ENCODE data around the gene CCND2. TPM values are rescaled to one million over a fixed set of nuclear protein-coding genes. Genes with fewer than 3 reads are reported as not detected.
A peak's percentile ranks its signal among the peaks of the same experiment; 100 is the strongest.

CCND2 gene
- total RNA-seq, 2 donors from 2014 or later, result 97.7 to 106 TPM

DNA sequence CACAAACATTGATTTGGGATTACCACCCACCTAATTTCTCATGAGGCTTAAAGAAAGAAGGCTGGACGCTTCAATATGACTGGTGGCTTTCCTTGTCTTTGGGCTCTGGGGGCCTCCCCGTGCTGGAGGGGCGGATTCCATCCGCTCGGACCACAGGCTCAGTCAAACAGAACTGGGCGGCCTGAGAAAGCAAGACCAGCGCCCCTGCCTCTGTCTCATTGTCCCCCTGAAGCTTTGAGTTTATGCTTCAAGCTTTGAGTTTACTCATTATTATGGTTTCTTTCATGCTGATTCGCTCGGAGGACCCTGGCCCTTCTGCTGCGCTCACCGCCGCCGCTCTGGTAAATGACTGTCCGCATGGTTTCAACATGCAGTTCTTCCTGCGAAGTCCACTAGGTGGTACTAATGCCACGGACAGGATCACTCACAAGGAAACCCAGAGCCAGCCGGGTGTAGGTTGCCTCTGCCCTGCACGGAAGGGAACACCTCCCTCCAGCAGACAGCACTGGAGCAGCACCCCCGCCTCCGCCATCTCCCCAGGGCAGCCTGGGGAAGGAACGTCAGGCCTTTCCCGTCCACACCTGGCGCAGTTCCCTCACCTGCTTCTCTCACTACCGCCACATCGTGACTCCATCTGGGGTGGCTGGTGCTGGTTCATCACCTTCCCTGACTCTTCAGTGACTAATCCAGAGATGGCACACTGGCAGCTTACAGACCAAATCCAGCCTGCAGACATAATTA is 34.2 kb downstream of the CCND2 start:
- DNase-seq (peak; percentile 82 to 89), ATAC-seq (peak; percentile 91)
- intact Hi-C loops (cut with DNase I, micrococcal nuclease), result loop anchor here in 1 of 2 donors (5.0 kb wide), 1 partner anchor 220 kb away; no protein-coding TSS in a partner anchor

DNA sequence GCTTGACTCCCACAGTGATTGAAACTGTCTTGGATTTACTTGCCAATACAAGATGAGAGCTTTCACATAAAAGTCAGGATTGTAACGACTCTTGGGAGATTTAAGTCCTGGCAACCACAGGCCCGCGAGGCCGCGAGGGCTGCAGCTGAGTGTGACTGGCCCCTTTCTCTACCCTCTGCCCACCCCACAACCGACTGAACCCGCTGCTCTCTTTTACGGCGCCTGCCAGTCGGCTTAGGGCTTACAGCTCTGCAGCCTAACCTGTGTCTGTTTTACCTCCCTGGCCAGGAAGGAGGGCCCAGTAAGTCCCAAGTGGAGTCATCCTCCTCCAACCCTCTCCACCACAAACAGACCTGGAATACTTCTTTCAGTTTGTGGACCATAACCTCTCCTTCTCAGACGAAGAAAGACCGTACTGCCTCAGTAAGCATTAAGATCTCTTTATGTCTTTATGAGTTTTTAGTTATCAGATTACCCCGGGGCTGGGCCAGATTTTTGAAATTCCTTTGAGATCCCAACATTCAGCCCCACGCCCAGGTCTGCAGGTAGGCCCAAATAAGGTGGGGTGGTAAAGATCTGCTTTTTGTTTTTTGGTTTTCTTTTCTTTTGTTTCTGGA is 34.9 kb downstream of the CCND2 start:
- ATAC-seq (peak; percentile 10), DNase-seq (no peak)
- intact Hi-C loops (cut with DNase I, micrococcal nuclease), result loop anchor here in 1 of 2 donors (5.0 kb wide), 1 partner anchor 219 kb away; no protein-coding TSS in a partner anchor

DNA sequence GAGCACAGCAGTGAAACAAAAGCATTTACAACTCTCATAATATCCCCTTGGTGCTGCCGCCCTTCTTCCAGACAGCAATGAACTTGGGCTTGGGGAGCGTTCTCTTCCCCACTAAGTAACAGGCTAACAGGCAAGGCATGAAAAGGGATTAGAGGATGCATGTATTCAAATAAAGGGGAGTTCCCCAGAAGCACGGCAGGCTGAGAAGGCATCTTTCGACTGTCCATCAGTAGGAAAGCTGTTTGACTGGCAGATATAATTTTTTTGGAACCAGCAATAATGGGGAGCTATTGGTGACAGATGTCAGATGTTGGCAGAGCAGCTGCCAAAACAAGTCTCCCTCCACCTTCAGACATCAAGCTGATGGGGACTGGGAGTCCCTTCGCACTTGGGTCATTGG is 38.2 kb downstream of the CCND2 start:
- DNase-seq, result no peak
- no peak for ATAC-seq
- intact Hi-C loops (cut with DNase I, micrococcal nuclease), result no loop called here

DNA sequence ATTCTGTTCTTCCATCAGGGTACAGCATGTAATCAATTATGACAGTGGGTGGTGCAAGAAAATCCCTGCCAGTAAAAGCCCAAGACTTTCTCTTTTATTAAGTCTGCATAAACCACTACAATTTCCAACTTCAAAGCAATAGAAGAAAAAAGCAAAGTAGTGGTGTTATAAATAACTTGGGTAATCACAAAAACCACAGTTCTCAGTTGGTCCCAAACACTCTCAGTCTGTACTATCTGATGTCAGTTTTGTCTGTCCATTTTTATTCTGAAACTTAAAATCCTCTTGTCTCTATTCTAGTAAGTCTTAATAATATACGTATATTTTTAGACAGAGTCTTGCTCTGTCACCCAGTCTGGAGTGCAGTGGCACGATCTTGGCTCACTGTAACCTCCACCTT is 38.7 kb downstream of the CCND2 start:
- DNase-seq (no peak), ATAC-seq (no peak)
- intact Hi-C loops (cut with DNase I, micrococcal nuclease), result no loop called here

DNA sequence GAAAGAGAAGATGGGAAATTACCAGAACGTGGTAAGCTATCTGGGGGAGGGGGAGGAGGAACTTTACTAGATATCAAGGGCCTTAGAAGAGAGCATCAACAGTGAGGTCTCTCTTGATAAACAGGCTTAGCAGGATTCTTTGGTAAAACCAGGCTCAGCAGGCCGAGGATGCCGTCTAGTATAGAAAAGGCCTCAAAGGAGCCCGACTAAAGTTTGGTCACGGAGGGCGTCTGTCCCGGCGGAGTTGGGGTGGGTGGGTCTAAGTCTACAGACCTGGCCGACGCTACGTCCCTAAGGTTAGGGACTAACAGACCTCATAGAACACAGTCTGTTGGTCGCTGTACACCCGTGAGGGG is 46.9 kb downstream of the CCND2 start:
- intact Hi-C loops (cut with DNase I, micrococcal nuclease), result no loop called here

DNA sequence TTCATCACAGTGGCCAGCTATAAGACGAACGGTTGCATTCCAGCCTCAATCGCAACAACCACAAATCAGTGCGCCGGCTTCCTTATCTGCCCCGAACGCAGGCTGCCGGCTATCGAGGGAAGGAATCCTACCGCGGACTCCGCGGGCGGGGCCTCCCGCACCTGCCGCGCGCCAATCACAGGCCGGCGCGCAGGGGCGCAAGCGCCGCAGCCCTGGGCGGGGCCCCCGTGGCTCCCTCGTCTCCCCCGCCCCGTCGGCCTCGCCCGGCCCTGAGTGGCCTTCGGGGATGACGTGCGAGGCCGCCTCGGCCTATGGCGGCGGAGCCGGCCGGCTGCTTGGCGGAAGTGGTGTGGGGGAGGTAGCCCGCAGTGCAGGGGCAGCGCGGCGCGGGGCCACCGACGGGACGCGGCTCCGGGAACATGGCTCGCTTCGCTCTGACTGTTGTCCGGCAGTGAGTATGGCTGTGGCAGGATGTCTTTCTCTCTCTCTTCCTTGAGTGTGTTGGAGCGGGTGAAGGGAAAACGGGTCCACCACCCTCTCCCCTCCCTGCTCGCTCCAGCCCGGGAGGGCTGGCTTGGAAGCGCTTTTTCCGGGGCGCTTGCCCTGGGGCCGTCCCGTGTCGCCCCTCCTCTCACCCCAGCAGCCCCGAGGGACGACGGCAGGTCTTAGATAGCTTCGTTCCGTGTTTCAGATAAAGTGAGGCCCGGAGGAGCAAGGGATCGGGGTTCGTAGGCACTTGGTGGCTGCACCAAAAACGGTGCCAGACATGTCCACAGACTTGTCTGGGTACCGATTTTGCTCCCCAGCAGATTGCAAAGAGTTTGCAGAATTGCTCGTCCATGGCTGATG is 47.5 kb downstream of the CCND2 start, which contains the start of gene TIGAR:
Gene TIGAR, plus strand, starts transcription at position 361 of the 849 bp plus-strand sequence. Its CDS starts 59 bp downstream, at position 420.
- ATAC-seq (peak; percentile 98), DNase-seq (peak; percentile 93 to 94)
- intact Hi-C loops (cut with DNase I, micrococcal nuclease), result no loop called here

More for the DNA sequence above, 46.9 kb downstream of the CCND2 start:
- no peak for DNase-seq
- peak; percentile 28 for ATAC-seq

DNA sequence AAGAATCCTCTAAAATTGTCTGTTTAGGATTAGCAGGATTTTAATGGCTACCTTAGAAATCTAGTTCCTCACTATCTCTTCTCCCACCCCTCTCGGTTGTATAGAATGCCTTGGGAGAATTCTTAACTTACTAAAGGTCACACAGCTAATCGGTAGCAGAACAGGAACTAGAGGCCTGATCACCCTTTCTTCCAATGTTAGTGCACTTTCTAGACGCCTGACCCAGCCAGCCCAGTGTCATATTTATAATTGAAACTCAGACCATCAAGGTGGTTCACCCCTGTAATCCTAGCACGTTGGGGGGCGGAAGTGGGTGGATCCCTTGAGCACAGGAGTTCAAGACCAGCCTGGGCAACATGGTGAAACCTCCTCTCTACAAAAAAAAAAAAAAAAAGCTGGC is 49.2 kb downstream of the CCND2 start:
- ATAC-seq, result no peak
- no peak for DNase-seq
- intact Hi-C loops (cut with DNase I, micrococcal nuclease), result no loop called here

Other genes with a start within 250 kb of the CCND2 start
- gene TIGAR, start 47.5 kb downstream of the CCND2 start, total RNA-seq, result 10 to 100 TPM; 13.0 to 14.4 TPM
- gene FGF23, start 106.0 kb downstream of the CCND2 start, total RNA-seq, result not detected
- gene FGF6, start 172.1 kb downstream of the CCND2 start, total RNA-seq, result not detected